ENCODE measurements around the gene BCO2. TPM values are rescaled to one million over a fixed set of nuclear protein-coding genes. Genes with fewer than 3 reads are reported as not detected.
"Not testable (repeated sequence)": the region's sequence is repeated elsewhere in the genome, so short reads cannot be mapped to it uniquely, and the experiment has no call there.

BCO2 gene
- total RNA-seq, 2 donors from 2014 or later, result 3.2 to 9.1 TPM

- intact Hi-C loops (cut with DNase I), result no loop called here
- H3K27ac ChIP-seq, result no peak overlapping the region
- TF ChIP-seq POLR2A (IDR thresholded peaks at IDR 0.05) (no peak), CTCF (IDR thresholded peaks at IDR 0.05) (no peak), POLR2AphosphoS5 (IDR thresholded peaks at IDR 0.05) (no peak)
- no peak overlapping the region for H3K4me3 ChIP-seq
- 68% methylated on average over 1 of the region's 1 CpG for WGBS
- no peak for DNase-seq (ENCODE audit: low spot score)
- H3K36me3 ChIP-seq, result no peaks in the 10 kb centered on the region
- H3K4me1 ChIP-seq (replicated peaks), result no peaks in the 10 kb centered on the region
- no peaks in the 10 kb centered on the region for H3K27me3 ChIP-seq (replicated peaks; ENCODE audit: insufficient read depth)
- H3K9me3 ChIP-seq, result no peaks in the 10 kb centered on the region
Observed at GRCh38 chr11:112182867-112183266, 7.6 kb downstream of the BCO2 start.

- H3K4me3 ChIP-seq, result no peak overlapping the region
- no peaks in the 10 kb centered on the region for H3K9me3 ChIP-seq
- TF ChIP-seq POLR2AphosphoS5 (IDR thresholded peaks at IDR 0.05) (no peak), POLR2A (IDR thresholded peaks at IDR 0.05) (no peak), CTCF (IDR thresholded peaks at IDR 0.05) (no peak)
- DNase-seq (ENCODE audit: low spot score), result no peak
- no peak overlapping the region for H3K27ac ChIP-seq
- no peaks in the 10 kb centered on the region for H3K36me3 ChIP-seq
- intact Hi-C loops (cut with DNase I), result no loop called here
- H3K27me3 ChIP-seq (replicated peaks; ENCODE audit: insufficient read depth), result no peaks in the 10 kb centered on the region
- H3K4me1 ChIP-seq (replicated peaks), result no peaks in the 10 kb centered on the region
Observed at GRCh38 chr11:112185883-112186282, 10.6 kb downstream of the BCO2 start.

GRCh38 chr11:112186304-112186703, 11.0 kb downstream of the BCO2 start:
- Histone ChIP-seq H3K9me3 (no peaks in the 10 kb centered on the region), H3K4me1 (replicated peaks) (no peaks in the 10 kb centered on the region), H3K36me3 (no peaks in the 10 kb centered on the region), H3K27me3 (replicated peaks; ENCODE audit: insufficient read depth) (no peaks in the 10 kb centered on the region), H3K4me3 (no peak overlapping the region), H3K27ac (no peak overlapping the region)
- no peak for DNase-seq (ENCODE audit: low spot score)
- intact Hi-C loops (cut with DNase I), result no loop called here
- TF ChIP-seq POLR2AphosphoS5 (IDR thresholded peaks at IDR 0.05) (no peak), CTCF (IDR thresholded peaks at IDR 0.05) (no peak), POLR2A (IDR thresholded peaks at IDR 0.05) (no peak)

- intact Hi-C loops (cut with DNase I); H3K27me3 ChIP-seq (replicated peaks; ENCODE audit: insufficient read depth); H3K36me3 ChIP-seq; H3K4me3 ChIP-seq; DNase-seq (ENCODE audit: low spot score); H3K27ac ChIP-seq; H3K9me3 ChIP-seq; H3K4me1 ChIP-seq (replicated peaks): not testable (repeated sequence)
- 78% methylated on average over 11 of the region's 11 CpGs for WGBS
Observed at GRCh38 chr11:112195113-112195512, 19.8 kb downstream of the BCO2 start.

GRCh38 chr11:112195951-112196351, 20.6 kb downstream of the BCO2 start:
- Histone ChIP-seq H3K4me1 (replicated peaks) (no peaks in the 10 kb centered on the region), H3K4me3 (no peak overlapping the region), H3K9me3 (no peaks in the 10 kb centered on the region), H3K36me3 (no peaks in the 10 kb centered on the region), H3K27me3 (replicated peaks; ENCODE audit: insufficient read depth) (no peaks in the 10 kb centered on the region), H3K27ac (no peak overlapping the region)
- DNase-seq (ENCODE audit: low spot score), result no peak
- TF ChIP-seq CTCF (IDR thresholded peaks at IDR 0.05), result no peak
- no peak for TF ChIP-seq POLR2AphosphoS5 (IDR thresholded peaks at IDR 0.05)
- no peak for TF ChIP-seq POLR2A (IDR thresholded peaks at IDR 0.05)
- 50% methylated on average over 2 of the region's 2 CpGs for WGBS
- intact Hi-C loops (cut with DNase I), result no loop called here

Measured in prostate gland (tissue), 2 donors.